Colonic mucosa (tissue), 4 donors: ENCODE data around the gene SEZ6L. TPM values are rescaled to one million over a fixed set of nuclear protein-coding genes. Genes with fewer than 3 reads are reported as not detected.

ENCODE experiments used
- DNase-seq: peaks from one replicate; pipeline ENCODE4 v3.0.0-alpha.2; 2020
- H3K27ac ChIP-seq: fragments of 200-600 bp; one replicate; pipeline ENCODE4 v1.8.0; 2021
- H3K27me3 ChIP-seq: fragments of 200-600 bp; one replicate; pipeline ENCODE4 v1.8.0; 2021
- H3K36me3 ChIP-seq: fragments of 200-600 bp; one replicate; pipeline ENCODE4 v1.8.0; 2021
- H3K4me1 ChIP-seq: fragments of 200-600 bp; one replicate; pipeline ENCODE4 v1.8.0; 2021; ENCODE audit warnings: mild to moderate bottlenecking
- H3K4me3 ChIP-seq: fragments of 200-600 bp; one replicate; pipeline ENCODE4 v1.8.0; 2021
- H3K9ac ChIP-seq, 2 donors: one replicate each; pipeline ENCODE4 v1.7.0; 2013; ENCODE audit warnings: control low read depth in 2 of 2, low read depth in 2 of 2, low read length in 2 of 2
- H3K9me3 ChIP-seq: fragments of 200-600 bp; one replicate; pipeline ENCODE4 v1.8.0; 2021
- intact Hi-C: fragments of 100-400 bp; cut with DNase I; formaldehyde crosslinking; loops from one replicate; pipeline ENCODE4 v1.14.1; 2022
- total RNA-seq, 2 donors: library from RNA; stranded (reverse); fragmentation: NEBNext Ultra II Directional in 1 of 2; extraction: Animal tissue kit (Norgen Biotek cat#: 25700) in 1 of 2; gene quantifications; one replicate each; pipeline ENCODE4 v1.2.1, GENCODE V29; 2021
- TF ChIP-seq, protein P1 (sequence below): fragments of 200-600 bp; IDR thresholded peaks from one replicate; pipeline ENCODE4 v1.8.0; 2022; ENCODE audit warnings: antibody characterized with exemption, mild to moderate bottlenecking
- donor health status: healthy.
- donor health status: DM: no; HTN: no; CAD: no.
- donor health status: DM: no; HTN: no; CAD: no.

The SEZ6L gene
- total RNA-seq, 2 donors from 2014 or later = 0.32 TPM; not detected in 1

DNA sequence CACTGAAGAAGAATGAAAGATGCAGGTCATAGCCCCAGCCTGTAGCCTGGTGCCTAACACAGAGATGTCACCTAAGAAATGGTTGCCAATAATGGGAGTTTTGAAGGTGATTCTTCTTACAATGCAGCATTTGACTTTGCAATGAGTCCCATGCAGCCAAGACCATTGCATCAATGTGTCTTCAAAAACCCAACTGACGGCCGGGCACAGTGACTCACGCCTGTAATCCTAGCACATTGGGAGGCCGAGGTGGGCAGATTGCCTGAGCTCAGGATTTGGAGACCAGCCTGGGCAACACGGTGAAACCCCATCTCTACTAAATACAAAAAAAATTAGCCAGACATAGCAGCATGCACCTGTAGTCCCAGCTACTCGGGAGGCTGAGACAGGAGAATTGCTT is 170.5 kb downstream of the SEZ6L start:
- TF ChIP-seq, protein P1, sequence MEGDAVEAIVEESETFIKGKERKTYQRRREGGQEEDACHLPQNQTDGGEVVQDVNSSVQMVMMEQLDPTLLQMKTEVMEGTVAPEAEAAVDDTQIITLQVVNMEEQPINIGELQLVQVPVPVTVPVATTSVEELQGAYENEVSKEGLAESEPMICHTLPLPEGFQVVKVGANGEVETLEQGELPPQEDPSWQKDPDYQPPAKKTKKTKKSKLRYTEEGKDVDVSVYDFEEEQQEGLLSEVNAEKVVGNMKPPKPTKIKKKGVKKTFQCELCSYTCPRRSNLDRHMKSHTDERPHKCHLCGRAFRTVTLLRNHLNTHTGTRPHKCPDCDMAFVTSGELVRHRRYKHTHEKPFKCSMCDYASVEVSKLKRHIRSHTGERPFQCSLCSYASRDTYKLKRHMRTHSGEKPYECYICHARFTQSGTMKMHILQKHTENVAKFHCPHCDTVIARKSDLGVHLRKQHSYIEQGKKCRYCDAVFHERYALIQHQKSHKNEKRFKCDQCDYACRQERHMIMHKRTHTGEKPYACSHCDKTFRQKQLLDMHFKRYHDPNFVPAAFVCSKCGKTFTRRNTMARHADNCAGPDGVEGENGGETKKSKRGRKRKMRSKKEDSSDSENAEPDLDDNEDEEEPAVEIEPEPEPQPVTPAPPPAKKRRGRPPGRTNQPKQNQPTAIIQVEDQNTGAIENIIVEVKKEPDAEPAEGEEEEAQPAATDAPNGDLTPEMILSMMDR = no peak
- H3K4me3 ChIP-seq = no peak overlapping the region
- H3K27me3 ChIP-seq = no peaks in the 10 kb centered on the region
- intact Hi-C loops = loop anchor here (10.0 kb wide), 2 partner anchors 445 to 875 kb away; no protein-coding TSS in a partner anchor
- no peaks in the 10 kb centered on the region for H3K4me1 ChIP-seq
- H3K9ac ChIP-seq = no peak overlapping the region
- H3K36me3 ChIP-seq = no peaks in the 10 kb centered on the region
- no peaks in the 10 kb centered on the region for H3K9me3 ChIP-seq
- DNase-seq = no peak
- no peak overlapping the region for H3K27ac ChIP-seq

DNA sequence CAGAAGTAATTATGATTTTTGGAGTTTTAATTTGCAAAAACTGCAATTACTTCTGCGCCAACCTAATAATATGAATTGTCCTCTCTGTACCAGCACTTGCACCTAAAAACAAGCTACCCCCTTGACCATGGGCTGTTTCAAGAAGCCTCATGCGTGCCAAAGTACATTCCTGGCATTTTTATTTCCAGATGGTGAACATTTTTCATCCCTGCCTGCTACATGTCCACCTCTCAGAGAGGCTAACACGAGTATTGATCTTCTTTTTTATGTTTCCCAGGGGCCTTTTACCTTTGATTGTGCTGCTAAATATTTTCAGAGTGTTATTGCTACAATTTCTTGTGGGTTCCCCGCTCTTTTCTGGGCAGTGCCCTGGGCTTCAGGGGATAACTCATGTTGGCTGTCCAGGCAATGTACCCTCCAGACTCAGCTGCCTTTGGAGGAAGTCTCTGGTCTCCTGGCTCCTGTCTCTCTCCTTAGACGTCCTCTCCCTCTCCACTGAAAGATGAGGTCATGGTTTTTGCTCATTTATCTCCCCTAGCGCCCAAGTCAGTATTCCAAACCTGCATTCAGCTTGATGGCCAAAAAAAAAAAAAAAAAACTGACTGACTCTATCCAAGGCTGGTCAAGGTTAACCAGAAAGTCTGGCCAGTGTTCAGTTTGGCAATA is 173.6 kb downstream of the SEZ6L start:
- Histone ChIP-seq H3K27me3 (no peaks in the 10 kb centered on the region), H3K9me3 (no peaks in the 10 kb centered on the region), H3K9ac (no peak overlapping the region), H3K4me1 (no peaks in the 10 kb centered on the region), H3K27ac (no peak overlapping the region), H3K4me3 (no peak overlapping the region), H3K36me3 (no peaks in the 10 kb centered on the region)
- no peak for DNase-seq
- TF ChIP-seq, protein P1 = no peak
- intact Hi-C loops = no loop called here

DNA sequence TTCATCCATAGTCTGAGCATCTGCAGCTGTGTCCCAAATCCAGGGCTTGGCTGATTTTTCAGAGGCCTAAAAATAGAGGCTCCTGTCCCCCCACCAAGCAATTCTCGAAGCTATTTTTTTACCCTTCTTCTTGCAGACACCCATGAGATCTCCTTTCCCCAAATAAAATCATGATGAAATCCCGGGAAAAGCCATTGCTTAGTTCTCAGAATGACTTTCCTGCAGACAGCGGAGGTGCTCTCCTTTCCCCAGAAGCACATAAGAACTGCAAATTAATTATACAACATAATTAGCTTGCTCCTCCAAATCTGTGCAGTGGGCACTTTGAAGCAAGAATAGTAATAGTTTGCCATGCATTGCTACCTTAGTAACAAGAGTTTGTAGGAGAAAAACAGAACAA is 176.2 kb downstream of the SEZ6L start:
- Histone ChIP-seq H3K4me1 (no peaks in the 10 kb centered on the region), H3K27me3 (no peaks in the 10 kb centered on the region), H3K9ac (no peak overlapping the region), H3K36me3 (no peaks in the 10 kb centered on the region), H3K27ac (no peak overlapping the region), H3K9me3 (no peaks in the 10 kb centered on the region), H3K4me3 (no peak overlapping the region)
- intact Hi-C loops = no loop called here
- TF ChIP-seq, protein P1 = no peak
- DNase-seq = no peak

DNA sequence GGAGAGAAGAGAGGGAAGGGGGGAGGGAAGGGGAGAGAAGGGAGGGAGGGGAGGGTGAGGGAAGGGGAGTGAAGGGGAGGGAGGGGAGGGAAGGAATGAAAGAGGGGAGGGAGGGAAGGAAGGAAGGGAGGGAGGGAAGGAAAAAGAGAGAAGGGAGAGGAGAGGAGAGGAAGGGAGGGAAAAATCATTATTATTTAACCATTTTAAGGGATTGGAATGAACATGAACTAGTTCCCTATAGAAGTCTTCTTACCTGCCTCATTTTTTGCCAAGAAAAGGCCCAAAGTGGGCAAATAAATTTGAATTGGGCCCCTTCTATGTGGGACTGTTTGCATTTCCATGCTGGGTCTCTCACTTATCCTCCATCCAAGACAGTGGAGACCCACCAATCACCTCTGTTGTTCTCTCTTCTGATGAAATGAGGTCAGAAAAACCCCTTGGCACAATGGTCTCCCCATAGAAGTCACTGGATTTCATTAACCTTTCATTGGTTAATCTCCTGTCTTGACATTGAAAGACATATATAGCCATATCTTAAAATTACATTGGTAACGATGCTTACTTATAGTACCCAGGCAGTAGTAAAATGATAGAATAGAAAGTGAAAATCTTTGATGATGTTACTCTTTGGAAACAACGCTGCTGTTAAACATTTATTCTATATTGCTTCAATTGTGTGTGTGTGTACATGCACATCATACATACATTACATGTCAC is 179.7 kb downstream of the SEZ6L start:
- Histone ChIP-seq H3K9me3 (no peaks in the 10 kb centered on the region), H3K4me3 (no peak overlapping the region), H3K4me1 (no peaks in the 10 kb centered on the region), H3K27ac (no peak overlapping the region), H3K9ac (no peak overlapping the region), H3K36me3 (no peaks in the 10 kb centered on the region), H3K27me3 (no peaks in the 10 kb centered on the region)
- no peak for DNase-seq
- intact Hi-C loops = no loop called here
- TF ChIP-seq, protein P1 = no peak

DNA sequence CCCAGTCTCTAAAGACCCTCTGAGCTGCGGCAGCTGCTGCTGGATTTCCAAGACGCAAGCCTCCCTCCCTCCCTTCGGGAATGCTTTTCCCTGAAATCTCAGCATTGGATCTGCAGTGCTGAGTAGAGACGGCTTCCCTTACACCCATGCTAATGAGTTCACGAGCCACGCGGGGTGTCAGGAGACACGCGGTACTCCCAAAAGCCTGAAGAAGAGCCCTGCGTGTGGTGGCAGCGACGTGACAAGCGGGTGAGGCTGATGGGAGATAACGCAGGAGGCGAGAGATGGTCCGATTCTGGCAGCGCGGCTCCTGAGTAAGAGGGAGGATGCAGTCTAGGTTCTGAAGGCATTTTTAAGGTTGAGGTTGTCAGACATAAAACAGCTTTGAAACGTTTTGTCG is 185.4 kb downstream of the SEZ6L start:
- Histone ChIP-seq H3K9ac (no peak overlapping the region), H3K4me3 (no peak overlapping the region), H3K36me3 (no peaks in the 10 kb centered on the region), H3K27ac (no peak overlapping the region), H3K4me1 (no peaks in the 10 kb centered on the region), H3K9me3 (no peaks in the 10 kb centered on the region), H3K27me3 (no peaks in the 10 kb centered on the region)
- intact Hi-C loops = no loop called here
- TF ChIP-seq, protein P1 = no peak
- no peak for DNase-seq
